Testis (tissue), 3 donors: ENCODE data around the gene HSP90AB1. TPM values are rescaled to one million over a fixed set of nuclear protein-coding genes. Genes with fewer than 3 reads are reported as not detected.
A peak's percentile ranks its signal among the peaks of the same experiment; 100 is the strongest.

Experiments used
- DNase-seq: peaks from one replicate; pipeline ENCODE4 v3.0.0-alpha.2; 2019
- H3K27ac ChIP-seq, 2 donors: fragments of 200-600 bp; sonication (generic); one replicate each; pipeline ENCODE4 v1.5.1; 2019
- H3K27me3 ChIP-seq: fragments of 200-600 bp; sonication (generic); one replicate; pipeline ENCODE4 v1.5.1; 2019
- H3K36me3 ChIP-seq: fragments of 200-600 bp; sonication (generic); one replicate; pipeline ENCODE4 v1.5.1; 2017; ENCODE audit warnings: low read depth; ENCODE audit errors: missing control alignments
- H3K4me1 ChIP-seq: fragments of 200-600 bp; sonication (generic); one replicate; pipeline ENCODE4 v1.5.1; 2019
- H3K4me3 ChIP-seq, 2 donors: fragments of 200-600 bp; sonication (generic); one replicate each; pipeline ENCODE4 v1.5.1; 2017 to 2019
- H3K9me3 ChIP-seq: fragments of 200-600 bp; sonication (generic); one replicate; pipeline ENCODE4 v1.5.1; 2017
- POLR2A ChIP-seq: fragments of 450-650 bp; IDR thresholded peaks from one replicate; pipeline ENCODE4 v1.6.1; 2017; ENCODE audit warnings: antibody characterized with exemption, mild to moderate bottlenecking, moderate library complexity
- WGBS, 2 donors: methylation state at CpG; one replicate each; pipeline ENCODE4 v1.1.5; 2018; 5-methylcytosine and 5-hydroxymethylcytosine counted together
- intact Hi-C: fragments of 100-400 bp; cut with DNase I; formaldehyde crosslinking; loops from one replicate; pipeline ENCODE4 v1.15.1; 2023; ENCODE audit warnings: low total_unique reads
- polyA plus RNA-seq: library from polyadenylated mRNA; stranded (reverse); fragments of 350-450 nt; fragmentation: Illumina TruSeq; extraction: RNeasy Lipid Tissue Mini Kit (QIAGEN cat#74804); gene quantifications from one replicate; pipeline ENCODE4 v1.2.3, GENCODE V29; 2014; ENCODE audit warnings: low read depth, low replicate concordance; ENCODE audit not compliant: insufficient read depth
- total RNA-seq, 2 donors: library from RNA; depleted of rRNA; stranded (reverse); fragments of >200 nt; gene quantifications; one replicate each; pipeline ENCODE4 v1.2.3, GENCODE V29; 2016
- TF ChIP-seq, protein P1 (sequence below), 3 experiments: fragments of 450-650 bp in 2 of 3; fragments of 200-600 bp in 1 of 3; sonication (generic) in 1 of 3; IDR thresholded peaks; one replicate each; pipeline ENCODE4 v1.5.1; 2016 to 2019; ENCODE audit warnings: antibody characterized with exemption in 3 of 3, mild to moderate bottlenecking in 2 of 3, moderate library complexity in 1 of 3

The HSP90AB1 gene
- total and polyA plus RNA-seq, 3 donors from 2014 or later, result 480 to 610 (median 602) TPM

- peak overlapping the region; percentile 49 to 82 for H3K27ac ChIP-seq
- TF ChIP-seq POLR2A, result no peak
- TF ChIP-seq, protein P1, sequence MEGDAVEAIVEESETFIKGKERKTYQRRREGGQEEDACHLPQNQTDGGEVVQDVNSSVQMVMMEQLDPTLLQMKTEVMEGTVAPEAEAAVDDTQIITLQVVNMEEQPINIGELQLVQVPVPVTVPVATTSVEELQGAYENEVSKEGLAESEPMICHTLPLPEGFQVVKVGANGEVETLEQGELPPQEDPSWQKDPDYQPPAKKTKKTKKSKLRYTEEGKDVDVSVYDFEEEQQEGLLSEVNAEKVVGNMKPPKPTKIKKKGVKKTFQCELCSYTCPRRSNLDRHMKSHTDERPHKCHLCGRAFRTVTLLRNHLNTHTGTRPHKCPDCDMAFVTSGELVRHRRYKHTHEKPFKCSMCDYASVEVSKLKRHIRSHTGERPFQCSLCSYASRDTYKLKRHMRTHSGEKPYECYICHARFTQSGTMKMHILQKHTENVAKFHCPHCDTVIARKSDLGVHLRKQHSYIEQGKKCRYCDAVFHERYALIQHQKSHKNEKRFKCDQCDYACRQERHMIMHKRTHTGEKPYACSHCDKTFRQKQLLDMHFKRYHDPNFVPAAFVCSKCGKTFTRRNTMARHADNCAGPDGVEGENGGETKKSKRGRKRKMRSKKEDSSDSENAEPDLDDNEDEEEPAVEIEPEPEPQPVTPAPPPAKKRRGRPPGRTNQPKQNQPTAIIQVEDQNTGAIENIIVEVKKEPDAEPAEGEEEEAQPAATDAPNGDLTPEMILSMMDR (IDR thresholded peaks at IDR 0.05), result no peak
- 9 to 14% methylated on average over 12 to 18 of the region's 18 CpGs for WGBS, 2 donors
- peak overlapping the region; percentile 62 to 68 for H3K4me3 ChIP-seq
- H3K4me1 ChIP-seq, result peaks cover 83% of the 10 kb centered on the region
- intact Hi-C loops, result no loop called here
- H3K9me3 ChIP-seq, result no peaks in the 10 kb centered on the region
- DNase-seq, result no peak
- no peaks in the 10 kb centered on the region for H3K36me3 ChIP-seq
- no peaks in the 10 kb centered on the region for H3K27me3 ChIP-seq
Measured at GRCh38 chr6:44224029-44224964, 22.6 kb upstream of the HSP90AB1 start.

DNA sequence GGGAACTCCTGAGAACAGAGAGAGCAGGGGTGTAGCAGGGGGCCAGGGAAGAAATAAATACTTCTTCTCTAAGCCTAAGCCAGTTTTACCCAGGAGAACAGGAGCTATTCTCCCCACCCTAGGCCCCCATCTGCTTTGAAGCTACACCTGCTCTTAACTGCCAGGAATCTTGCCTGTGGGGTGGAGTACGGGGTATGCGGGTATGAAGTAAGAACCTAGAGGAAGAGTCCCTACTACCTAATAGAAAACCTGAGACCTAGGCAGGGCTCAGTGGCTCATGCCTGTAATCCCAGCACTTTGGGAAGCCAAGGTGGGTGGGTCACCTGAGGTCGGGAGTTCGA, 22.0 kb upstream of the HSP90AB1 start:
- DNase-seq, result no peak
- Histone ChIP-seq H3K9me3 (no peaks in the 10 kb centered on the region), H3K36me3 (no peaks in the 10 kb centered on the region), H3K27ac (peak overlapping the region; percentile 24 to 82), H3K4me1 (peaks cover 84% of the 10 kb centered on the region), H3K27me3 (no peaks in the 10 kb centered on the region), H3K4me3 (no peak overlapping the region)
- WGBS, 2 donors, result 90% methylated on average over 4 of the region's 4 CpGs
- intact Hi-C loops, result no loop called here
- TF ChIP-seq, protein P1 (IDR thresholded peaks at IDR 0.05), result no peak

GRCh38 chr6:44225579-44226325, 21.1 kb upstream of the HSP90AB1 start:
- intact Hi-C loops, result no loop called here
- WGBS, 2 donors, result 48 to 60% methylated on average over 8 of the region's 8 CpGs
- Histone ChIP-seq H3K9me3 (no peaks in the 10 kb centered on the region), H3K36me3 (no peaks in the 10 kb centered on the region), H3K4me3 (no peak overlapping the region), H3K4me1 (peaks cover 83% of the 10 kb centered on the region), H3K27me3 (no peaks in the 10 kb centered on the region), H3K27ac (peak overlapping the region; percentile 44 to 84)
- no peak for TF ChIP-seq POLR2A
- TF ChIP-seq, protein P1 (IDR thresholded peaks at IDR 0.05), result no peak
- DNase-seq, result no peak

- H3K9me3 ChIP-seq, result no peaks in the 10 kb centered on the region
- peaks cover 75% of the 10 kb centered on the region for H3K4me1 ChIP-seq
- peak overlapping the region; percentile 44 to 84 for H3K27ac ChIP-seq
- H3K27me3 ChIP-seq, result no peaks in the 10 kb centered on the region
- no peaks in the 10 kb centered on the region for H3K36me3 ChIP-seq
- no peak overlapping the region for H3K4me3 ChIP-seq
- WGBS, 2 donors, result 16 to 35% methylated on average over 12 to 15 of the region's 15 CpGs
- TF ChIP-seq POLR2A, result no peak
- TF ChIP-seq, protein P1 (IDR thresholded peaks at IDR 0.05), result no peak
- DNase-seq, result peak; percentile 51
- intact Hi-C loops, result no loop called here
Measured at GRCh38 chr6:44226368-44227147, 20.3 kb upstream of the HSP90AB1 start.
